Measurements from ENCODE around the gene PNKD. TPM values are rescaled to one million over a fixed set of nuclear protein-coding genes. Genes with fewer than 3 reads are reported as not detected.

Gene PNKD
- total and polyA plus RNA-seq, 2 of the 8 experiments (the other 6 are each of a cell fraction or from before 2014, with no cell fraction given) = 43.9 to 65.4 TPM

DNA sequence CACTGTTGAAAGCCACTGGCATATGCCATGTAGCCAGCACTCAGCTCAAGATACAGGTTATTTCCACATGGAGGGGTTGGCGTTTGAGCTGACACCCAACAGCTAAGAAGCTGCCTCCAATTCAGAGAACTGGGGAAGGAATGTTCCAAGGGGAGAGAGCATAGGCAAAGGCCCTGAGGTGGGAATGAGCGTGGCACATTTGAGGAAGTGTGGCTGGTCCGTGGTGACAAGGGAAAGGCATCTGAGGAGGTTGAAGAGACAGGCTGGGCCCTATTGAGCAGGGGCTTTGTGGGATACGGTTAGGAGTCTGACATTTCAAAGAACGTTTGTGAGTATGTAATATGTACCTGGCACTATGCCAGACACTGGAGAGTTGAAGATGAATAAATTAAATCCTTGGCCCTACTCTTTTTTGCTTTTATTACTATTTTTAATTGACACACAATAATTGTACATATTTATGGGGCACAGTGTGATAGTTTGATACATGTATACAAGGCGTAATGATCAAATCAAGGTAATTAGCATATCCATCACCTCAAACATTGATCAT is 49.6 kb downstream of the PNKD start:
- Histone ChIP-seq H3K27me3 (replicated peaks in 1 of 4; ENCODE audit: control insufficient read depth in 3 of 4, extremely low read depth in 1 of 4, insufficient read depth in 3 of 4, low read length in 3 of 4) (no peaks in the 10 kb centered on the region), H3K79me2 (ENCODE audit: control insufficient read depth in 1 of 2, insufficient read depth in 2 of 2, low read length in 2 of 2) (no peaks in the 10 kb centered on the region), H3K36me3 (ENCODE audit: control insufficient read depth in 2 of 4, insufficient read depth in 4 of 4, low read length in 3 of 4) (no peaks in the 10 kb centered on the region), H4K8ac (ENCODE audit: extremely low read depth, insufficient read depth, low read length) (no peak overlapping the region), H3K18ac (ENCODE audit: extremely low read depth, low read length) (no peak overlapping the region), H2BK5ac (ENCODE audit: low read depth, low read length) (no peak overlapping the region), H2AFZ (ENCODE audit: low read length) (no peak overlapping the region), H2AK5ac (ENCODE audit: low read depth, low read length) (no peak overlapping the region), H3K14ac (ENCODE audit: insufficient read length) (no peak overlapping the region), H2BK12ac (ENCODE audit: low read depth, low read length) (no peak overlapping the region), H2BK20ac (ENCODE audit: low read length) (no peak overlapping the region), H3K9me3 (ENCODE audit: insufficient read depth in 2 of 2, low read depth in 1 of 2, low read length in 1 of 2) (no peaks in the 10 kb centered on the region), H3K79me1 (ENCODE audit: low read depth, low read length) (no peaks in the 10 kb centered on the region), H3K4ac (replicated peaks; ENCODE audit: insufficient read length, low read depth, low read length) (no peak overlapping the region), H3K4me1 (replicated peaks in 1 of 4; ENCODE audit: control insufficient read depth in 3 of 4, insufficient read depth in 4 of 4, low read length in 3 of 4) (peaks cover 5 to 14% (median 10%) of the 10 kb centered on the region in 4 experiments), H2BK15ac (ENCODE audit: low read length) (no peak overlapping the region), H3K23me2 (ENCODE audit: low read depth, low read length) (peaks cover 12% of the 10 kb centered on the region; the same call in 1 of the 2 replicates), H4K20me1 (replicated peaks in 1 of 2; ENCODE audit: control insufficient read depth in 1 of 2, insufficient read depth in 2 of 2, low read length in 2 of 2) (no peaks in the 10 kb centered on the region), H2BK120ac (replicated peaks; ENCODE audit: low read depth, low read length) (no peak overlapping the region), H3K4me2 (ENCODE audit: insufficient read depth in 1 of 2, low read depth in 2 of 2, low read length in 2 of 2) (no peak overlapping the region), H4K91ac (replicated peaks; ENCODE audit: insufficient read length, low read length) (no peak overlapping the region), H3K27ac (ENCODE audit: low read depth, low read length) (no peak overlapping the region), H3K23ac (ENCODE audit: insufficient read length) (no peak overlapping the region), H3K4me3 (ENCODE audit: extremely low read depth in 1 of 4, insufficient read depth in 2 of 4, low read depth in 3 of 4, low read length in 4 of 4) (no peak overlapping the region), H4K5ac (ENCODE audit: insufficient read length, low read depth, low read length) (no peak overlapping the region), H3K9ac (replicated peaks in 1 of 4; ENCODE audit: extremely low read depth in 1 of 4, low read depth in 3 of 4, low read length in 3 of 4) (no peak overlapping the region), H3K56ac (replicated peaks; ENCODE audit: insufficient read length, low read depth, low read length) (no peak overlapping the region)
- DNase-seq (ENCODE audit: low read depth in 1 of 2, low spot score in 2 of 2) (no peak), FAIRE-seq (no peak)
- WGBS, 2 experiments (ENCODE audit: extremely low coverage in 1 of 2, insufficient coverage in 1 of 2, insufficient read length in 1 of 2, insufficient replicate concordance in 2 of 2, low coverage in 1 of 2, low lambda C conversion rate in 2 of 2, missing lambda C conversion rate in 1 of 2) = 71% methylated on average over 6 of the region's 6 CpGs; no CpG with 5 or more reads in 1 of the 2 experiments
- POLR2A ChIA-PET (ENCODE audit: partially characterized antibody) = no interaction called here
- CTCF ChIA-PET (ENCODE audit: partially characterized antibody) = interaction anchor here (1.1 to 5.8 kb wide), 2 partner anchors 14 to 37 kb away, joined by 5 to 39 read pairs; partner anchors contain the start of gene CATIP
- TF ChIP-seq TEAD4 (IDR thresholded peaks at IDR 0.05; ENCODE audit: low read depth, low read length) (no peak), KDM5A (IDR thresholded peaks at IDR 0.05; ENCODE audit: low read length) (no peak), TCF12 (IDR thresholded peaks at IDR 0.05; ENCODE audit: low read depth, low read length) (no peak), SP2 (IDR thresholded peaks at IDR 0.05; ENCODE audit: low read length) (no peak), NANOG (IDR thresholded peaks at IDR 0.05; ENCODE audit: insufficient read depth, low read depth, low read length, poor library complexity, severe bottlenecking) (no peak), SP1 (IDR thresholded peaks at IDR 0.05; ENCODE audit: low read depth, low read length) (no peak), BRCA1 (IDR thresholded peaks at IDR 0.05; ENCODE audit: low read depth, low read length) (no peak), MAX (IDR thresholded peaks at IDR 0.05) (no peak), TBP (IDR thresholded peaks at IDR 0.05; ENCODE audit: low read depth, low read length) (no peak), YY1 (IDR thresholded peaks at IDR 0.05; ENCODE audit: low read depth, low read length) (no peak), GTF2F1 (IDR thresholded peaks at IDR 0.05; ENCODE audit: borderline replicate concordance, low read depth, low read length) (no peak), SIX5 (IDR thresholded peaks at IDR 0.05; ENCODE audit: low read depth, low read length) (no peak), RXRA (IDR thresholded peaks at IDR 0.05; ENCODE audit: insufficient read depth, low read depth, low read length) (no peak), SUZ12 (IDR thresholded peaks at IDR 0.05; ENCODE audit: low read length) (no peak), RBBP5 (IDR thresholded peaks at IDR 0.05; ENCODE audit: borderline replicate concordance, low read depth, low read length) (no peak)
